RWPE1 (cell line): ENCODE results near the gene MED15.

ENCODE experiments used
- CTCF ChIA-PET: fragments of 350-600 bp; sonication (Branson Sonifier 250); formaldehyde crosslinking; extraction: SDS; loops from one replicate; lab custom pipeline; 2021; lab: Yijun Ruan, JAX
- POLR2A ChIA-PET: fragments of 400-600 bp; formaldehyde crosslinking; extraction: SDS; loops from one replicate; lab custom pipeline; 2020; ENCODE audit warnings: antibody characterized with exemption; ENCODE audit not compliant: low non-redundant PET; lab: Yijun Ruan, JAX
- DNase-seq: peaks from one replicate; pipeline ENCODE4 v3.0.0; 2012; ENCODE audit warnings: low spot score
- H3K27ac ChIP-seq: fragments of 450-650 bp; 2 replicates; pipeline ENCODE4 v1.5.1; 2017
- TF ChIP-seq, protein P1 (sequence below): fragments of 450-650 bp; conservative IDR thresholded peaks from 2 replicates; pipeline ENCODE4 v1.5.1; 2017; ENCODE audit warnings: low read depth, mild to moderate bottlenecking

The MED15 gene

GRCh38 chr22:20517841-20518592, 10.6 kb downstream of the MED15 start:
- ChIA-PET POLR2A (no interaction called here), CTCF (no interaction called here)

GRCh38 chr22:20519558-20519957, 12.1 kb downstream of the MED15 start:
- CTCF ChIA-PET: no interaction called here
- POLR2A ChIA-PET: no interaction called here
- TF ChIP-seq, protein P1, sequence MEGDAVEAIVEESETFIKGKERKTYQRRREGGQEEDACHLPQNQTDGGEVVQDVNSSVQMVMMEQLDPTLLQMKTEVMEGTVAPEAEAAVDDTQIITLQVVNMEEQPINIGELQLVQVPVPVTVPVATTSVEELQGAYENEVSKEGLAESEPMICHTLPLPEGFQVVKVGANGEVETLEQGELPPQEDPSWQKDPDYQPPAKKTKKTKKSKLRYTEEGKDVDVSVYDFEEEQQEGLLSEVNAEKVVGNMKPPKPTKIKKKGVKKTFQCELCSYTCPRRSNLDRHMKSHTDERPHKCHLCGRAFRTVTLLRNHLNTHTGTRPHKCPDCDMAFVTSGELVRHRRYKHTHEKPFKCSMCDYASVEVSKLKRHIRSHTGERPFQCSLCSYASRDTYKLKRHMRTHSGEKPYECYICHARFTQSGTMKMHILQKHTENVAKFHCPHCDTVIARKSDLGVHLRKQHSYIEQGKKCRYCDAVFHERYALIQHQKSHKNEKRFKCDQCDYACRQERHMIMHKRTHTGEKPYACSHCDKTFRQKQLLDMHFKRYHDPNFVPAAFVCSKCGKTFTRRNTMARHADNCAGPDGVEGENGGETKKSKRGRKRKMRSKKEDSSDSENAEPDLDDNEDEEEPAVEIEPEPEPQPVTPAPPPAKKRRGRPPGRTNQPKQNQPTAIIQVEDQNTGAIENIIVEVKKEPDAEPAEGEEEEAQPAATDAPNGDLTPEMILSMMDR: no peak
- H3K27ac ChIP-seq: peak overlapping the region; percentile 64
- DNase-seq: no peak

More at GRCh38 chr22:20517841-20518592, 10.6 kb downstream of the MED15 start:
- TF ChIP-seq, protein P1: no peak
- no peak for DNase-seq
- H3K27ac ChIP-seq: peak overlapping the region; percentile 88

GRCh38 chr22:20520093-20520511, 12.7 kb downstream of the MED15 start:
- CTCF ChIA-PET: no interaction called here
- POLR2A ChIA-PET: no interaction called here

DNA sequence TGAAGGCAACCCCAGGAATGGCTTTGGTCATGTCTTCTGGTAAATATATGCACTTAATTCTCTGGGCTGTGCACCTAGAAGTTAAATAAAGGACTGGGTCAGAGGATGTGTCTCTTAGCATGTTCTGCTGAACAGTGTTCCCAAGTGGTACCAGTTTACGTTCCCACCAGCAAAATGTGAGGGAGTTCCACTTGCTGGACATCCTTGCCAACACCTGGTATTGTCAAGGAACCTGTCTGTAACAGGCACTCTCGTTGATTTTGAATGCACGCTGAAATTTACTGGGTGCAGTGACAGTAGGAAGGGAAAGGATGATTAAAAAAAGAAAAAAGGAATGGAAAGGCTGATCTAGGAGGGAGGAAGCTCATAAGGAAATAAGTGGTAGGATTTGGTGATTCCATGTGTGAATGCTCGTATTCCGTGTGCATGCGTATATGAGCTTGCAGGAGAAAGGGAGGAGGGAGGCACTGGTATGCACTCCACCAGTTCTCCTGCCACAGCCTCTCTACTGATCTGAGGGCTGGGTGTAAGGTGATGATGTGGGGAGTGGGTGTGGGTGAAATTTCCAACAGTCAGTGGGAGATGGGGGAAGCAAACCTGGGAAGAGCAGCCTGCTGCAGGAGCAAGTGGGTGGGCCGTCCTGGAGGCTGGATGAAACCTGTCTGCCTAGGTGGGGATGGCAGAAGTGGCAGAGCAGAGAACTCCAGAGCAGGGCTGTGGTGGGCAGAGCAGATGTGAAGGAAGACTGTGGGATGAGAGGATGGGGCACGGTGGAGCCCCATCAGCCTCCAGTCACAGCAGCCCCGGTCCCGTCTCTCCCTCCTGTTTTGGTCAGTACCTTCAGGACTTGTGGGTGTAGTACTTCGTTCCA, 15.0 kb downstream of the MED15 start:
- H3K27ac ChIP-seq: peak overlapping the region; percentile 100
- POLR2A ChIA-PET: no interaction called here
- TF ChIP-seq, protein P1: no peak
- CTCF ChIA-PET: no interaction called here
- DNase-seq: no peak

More at GRCh38 chr22:20520093-20520511, 12.7 kb downstream of the MED15 start:
- TF ChIP-seq, protein P1: no peak
- no peak for DNase-seq
- peak overlapping the region; percentile 64 for H3K27ac ChIP-seq

DNA sequence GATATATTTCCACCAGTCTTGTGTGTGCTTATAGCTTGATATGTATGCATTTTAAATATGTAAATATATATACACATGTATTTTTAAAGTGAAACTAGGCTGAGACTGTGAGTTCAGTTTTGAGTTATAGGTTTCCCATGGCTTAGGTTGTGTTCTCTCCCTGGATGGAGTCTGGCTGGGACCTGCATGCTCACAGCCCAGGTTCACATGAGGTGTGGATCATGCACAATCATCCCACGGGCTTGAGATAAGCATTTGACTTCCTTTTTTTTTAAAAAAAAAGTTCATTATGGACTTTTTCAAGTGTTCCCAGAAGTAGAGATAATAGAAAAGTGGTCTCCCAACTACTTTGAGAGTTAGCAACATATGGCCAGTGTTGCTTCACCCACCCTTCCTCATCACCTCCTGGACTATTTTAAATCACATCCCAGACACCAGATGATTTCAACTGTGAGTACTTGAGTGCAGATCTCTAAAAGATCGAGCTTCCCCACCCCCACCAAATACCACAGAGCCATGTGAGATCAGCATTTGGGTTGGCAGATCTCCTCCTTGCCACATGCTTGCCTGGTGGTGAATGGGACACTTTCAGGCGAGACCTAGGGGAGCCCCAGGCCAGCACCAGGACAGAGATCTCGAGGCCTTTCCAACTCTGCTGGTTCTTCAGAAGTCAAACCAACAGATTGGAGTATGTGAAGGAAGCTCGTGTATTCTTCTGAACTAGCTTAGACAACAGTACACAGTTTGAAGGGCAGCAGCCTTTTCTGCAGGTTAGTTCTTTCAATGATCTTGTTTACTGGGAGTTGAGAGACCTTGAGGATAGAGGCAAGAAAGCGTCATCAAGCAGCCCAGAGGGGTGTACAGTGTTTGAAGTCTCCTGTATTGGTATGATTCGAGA, 15.9 kb downstream of the MED15 start:
- DNase-seq: no peak
- POLR2A ChIA-PET: no interaction called here
- TF ChIP-seq, protein P1: no peak
- peak overlapping the region; percentile 100 for H3K27ac ChIP-seq
- CTCF ChIA-PET: no interaction called here
